NCI-H1417 treated with DMSO at 0.1 percent for 48 hours (cell line): ENCODE measurements around the gene PHLDA3.

Experiments used
- DNase-seq: peaks from one replicate; lab custom pipeline; 2025; lab: John Stamatoyannopoulos, UW

The PHLDA3 gene

DNA sequence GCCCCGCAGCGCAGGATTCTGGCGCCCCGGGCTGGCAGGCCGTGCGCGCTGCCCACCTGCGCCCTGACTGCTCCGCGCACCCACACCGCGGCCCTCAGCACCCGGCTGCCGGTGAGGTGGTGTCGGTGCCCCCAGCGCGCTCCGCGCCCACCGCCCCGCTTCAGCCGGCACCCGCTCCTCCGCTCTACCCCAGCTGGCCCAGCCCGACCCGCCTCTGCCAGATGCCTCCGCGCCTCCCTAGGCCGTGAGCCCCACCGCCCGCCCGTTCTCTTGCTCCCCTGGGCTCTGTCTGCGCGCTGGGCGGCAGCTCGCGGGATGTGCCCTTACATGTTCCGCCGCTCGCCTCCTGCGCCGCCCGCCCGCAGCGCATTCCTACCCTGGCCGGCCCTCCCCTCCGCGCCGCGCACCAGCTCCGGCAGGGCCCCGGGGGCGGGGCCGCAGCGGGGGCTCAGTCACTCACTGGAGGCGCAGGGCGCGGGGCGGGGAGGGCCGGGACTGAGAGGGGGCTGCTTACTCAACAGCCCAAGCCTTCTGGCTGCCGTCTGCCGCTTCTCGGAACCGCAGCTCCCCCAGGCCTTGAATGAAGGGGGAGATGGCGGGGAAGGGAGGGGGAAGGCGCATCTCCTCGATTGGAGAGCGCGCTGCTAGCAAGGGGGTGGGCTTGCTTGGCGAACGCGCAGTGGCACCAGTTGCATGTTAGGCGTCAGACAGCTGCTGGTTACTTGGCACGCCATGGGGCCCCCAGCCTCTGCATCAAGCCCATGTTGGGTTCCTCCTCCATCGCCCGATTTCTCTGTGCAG is at the start of gene PHLDA3:
Gene PHLDA3, minus strand, starts transcription at position 345 of the 801 bp plus-strand sequence. CDS start 402 bp downstream, outside the sequence.
- DNase-seq, result peak; percentile 60

DNA sequence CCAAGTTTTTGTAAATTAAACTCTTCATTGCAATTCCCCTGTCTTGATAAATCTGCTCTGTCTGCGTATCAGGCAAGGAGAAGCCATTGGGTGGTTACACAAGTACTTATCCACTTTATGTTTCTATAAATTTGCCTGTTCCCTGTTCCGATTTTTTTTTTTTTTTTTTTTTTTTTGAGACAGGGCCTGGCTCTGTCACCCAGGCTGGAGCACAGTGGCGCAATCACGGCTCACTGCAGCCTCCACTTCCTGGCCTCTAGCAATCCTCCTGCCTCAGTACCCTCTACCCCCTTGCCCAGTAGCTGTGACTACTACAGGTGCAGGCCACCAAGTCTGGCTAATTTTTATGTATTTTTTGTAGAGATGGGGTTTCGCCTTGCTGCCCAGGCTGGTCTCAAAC is 49.1 kb upstream of the PHLDA3 start:
- DNase-seq, result no peak

DNA sequence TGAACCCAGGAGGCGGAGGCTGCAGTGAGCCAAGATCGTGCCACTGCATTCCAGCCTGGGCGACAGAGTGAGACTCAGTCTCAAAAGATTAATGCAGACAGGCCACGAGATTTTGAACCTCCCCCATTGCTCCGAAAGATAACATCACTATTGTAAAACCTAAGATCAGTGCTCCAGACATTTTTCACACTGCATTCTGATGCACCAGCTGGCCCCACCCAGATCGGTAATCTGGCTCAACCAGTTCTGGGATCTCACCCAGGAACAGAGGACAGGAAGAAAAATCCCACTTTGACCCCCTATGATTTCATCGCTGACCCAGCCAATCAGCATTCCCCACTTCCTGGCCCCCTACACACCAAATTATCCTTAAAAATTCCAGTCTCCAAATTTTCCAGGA is 48.6 kb upstream of the PHLDA3 start:
- no peak for DNase-seq

DNA sequence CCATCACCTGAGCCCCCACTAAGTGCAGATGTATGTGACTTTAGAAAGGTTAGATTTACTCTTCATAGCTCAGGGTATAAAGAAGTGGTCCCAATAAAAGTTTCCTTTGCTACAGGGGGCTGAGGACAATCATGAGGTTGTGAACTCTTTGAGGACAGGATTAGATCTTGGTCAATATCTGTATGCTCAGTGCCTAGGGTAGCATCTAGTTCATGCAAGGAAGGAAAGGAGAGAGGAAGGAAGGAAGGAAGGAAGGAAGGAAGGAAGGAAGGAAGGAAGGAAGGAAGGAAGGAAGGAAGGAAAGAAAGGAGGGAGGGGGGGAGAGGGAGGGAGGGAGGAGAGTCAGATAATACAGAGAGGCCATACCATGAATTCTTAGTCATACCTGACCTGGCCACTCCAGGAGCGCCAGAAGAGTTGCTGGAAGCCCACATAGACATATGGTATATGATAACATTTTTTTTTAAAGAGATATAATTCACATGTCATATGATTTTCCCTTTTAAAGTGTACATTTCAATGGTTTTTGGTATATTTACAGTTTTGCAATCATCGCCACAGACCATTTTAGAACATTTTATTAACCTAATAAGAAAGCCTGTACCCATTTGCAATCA is 47.6 kb upstream of the PHLDA3 start:
- no peak for DNase-seq

DNA sequence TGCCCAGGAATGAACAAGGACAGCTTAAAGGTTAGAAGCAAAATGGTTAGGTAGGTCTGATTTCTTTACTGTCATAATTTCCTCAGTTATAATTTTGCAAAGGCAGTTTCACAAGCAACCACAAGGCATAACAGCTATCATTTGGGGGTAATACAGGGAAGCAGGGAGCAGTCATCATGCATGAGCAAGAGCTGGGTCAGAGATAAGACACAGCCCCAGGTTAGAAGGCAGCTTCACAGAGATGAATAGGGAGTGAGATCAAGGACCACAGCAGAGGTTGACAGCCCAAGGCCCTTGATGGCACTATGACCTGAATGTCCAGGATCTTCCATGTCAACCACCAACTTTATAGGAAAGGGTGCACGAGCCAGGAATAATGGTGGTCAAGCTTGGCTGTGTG is 46.9 kb upstream of the PHLDA3 start:
- no peak for DNase-seq

DNA sequence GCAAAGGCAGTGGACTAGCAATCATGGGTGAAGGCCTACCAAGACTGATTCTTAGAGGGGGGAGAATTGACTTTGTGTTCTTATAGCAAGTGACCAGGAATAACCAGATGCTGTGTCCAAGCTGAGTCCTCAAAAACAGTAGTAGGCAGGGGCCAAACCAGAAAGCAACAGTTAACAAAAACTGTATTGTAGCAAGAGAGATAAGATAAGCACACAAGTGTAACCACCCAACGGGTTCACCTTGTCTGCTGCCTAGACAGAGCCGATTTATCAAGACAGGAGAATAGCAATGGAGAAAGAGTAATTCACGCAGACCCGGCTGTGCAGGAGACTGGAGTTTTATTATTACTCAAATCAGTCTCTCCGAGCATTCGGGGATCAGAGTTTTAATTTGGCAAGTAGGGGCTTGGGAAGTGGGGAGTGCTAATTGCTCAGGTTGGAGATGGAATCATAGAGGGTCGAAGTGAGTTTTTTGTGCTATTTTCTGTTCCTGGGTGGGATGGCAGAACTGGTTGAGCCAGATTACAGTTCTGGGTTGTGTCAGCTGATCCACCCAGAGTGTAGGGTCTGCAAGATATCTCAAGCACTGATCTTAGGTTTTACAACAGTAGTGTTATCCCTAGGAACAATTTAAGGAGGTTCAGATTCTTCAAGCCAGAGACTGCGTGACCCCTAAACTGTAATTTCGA is 46.2 kb upstream of the PHLDA3 start:
- no peak for DNase-seq

DNA sequence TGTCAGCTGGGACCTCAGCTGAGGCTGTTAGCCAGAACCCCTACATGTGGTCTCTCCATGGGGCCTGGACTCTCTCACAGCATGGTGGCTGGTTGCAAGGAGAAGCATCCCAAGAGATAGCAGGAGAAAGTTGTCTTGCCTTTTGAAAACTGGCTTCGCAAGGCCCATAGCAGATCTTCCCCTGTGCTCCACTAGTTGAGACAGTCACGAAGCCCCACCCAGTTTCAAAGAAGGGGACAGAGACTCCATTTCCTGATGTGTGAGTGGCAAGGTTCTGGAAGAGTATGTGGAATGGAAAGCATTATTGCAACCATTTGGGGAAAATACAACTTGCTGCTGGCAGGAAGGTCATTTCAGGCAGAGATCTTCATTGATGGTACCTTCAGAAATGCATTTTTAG is 45.5 kb upstream of the PHLDA3 start:
- DNase-seq, result no peak

DNA sequence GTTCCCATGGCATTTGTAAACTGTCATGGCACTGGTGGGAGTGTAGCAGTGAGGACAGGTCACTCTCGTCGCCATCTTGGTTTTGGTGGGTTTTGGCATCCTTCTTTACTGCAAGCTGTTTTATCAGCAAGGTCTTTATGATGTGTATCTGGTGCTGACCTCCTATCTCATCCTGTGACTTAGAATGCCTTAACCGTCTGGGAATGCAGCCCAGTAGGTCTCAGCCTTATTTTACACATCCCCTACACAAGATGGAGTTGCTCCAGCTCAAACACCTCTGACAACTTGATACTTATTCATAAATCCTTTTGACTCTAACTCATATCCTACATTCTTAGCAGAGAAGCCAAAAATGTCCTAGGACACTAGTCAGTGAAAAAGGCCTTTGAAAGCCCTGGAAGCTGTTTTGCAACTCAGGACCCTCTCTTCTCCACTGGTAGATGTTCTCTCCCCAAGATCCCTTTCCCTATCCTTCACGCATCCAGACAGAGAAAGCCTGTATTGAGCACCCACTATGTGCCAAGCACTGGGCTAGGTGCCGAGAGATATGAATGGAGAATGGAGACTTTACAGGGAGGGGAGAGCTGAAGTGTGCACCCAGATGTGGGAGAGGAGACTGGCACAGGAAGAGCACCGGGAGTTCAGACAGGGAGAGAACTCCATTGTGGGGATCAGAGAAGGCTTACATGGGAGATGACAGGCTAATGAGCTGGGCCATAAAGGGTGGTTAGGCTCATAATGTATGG is 44.7 kb upstream of the PHLDA3 start:
- no peak for DNase-seq

DNA sequence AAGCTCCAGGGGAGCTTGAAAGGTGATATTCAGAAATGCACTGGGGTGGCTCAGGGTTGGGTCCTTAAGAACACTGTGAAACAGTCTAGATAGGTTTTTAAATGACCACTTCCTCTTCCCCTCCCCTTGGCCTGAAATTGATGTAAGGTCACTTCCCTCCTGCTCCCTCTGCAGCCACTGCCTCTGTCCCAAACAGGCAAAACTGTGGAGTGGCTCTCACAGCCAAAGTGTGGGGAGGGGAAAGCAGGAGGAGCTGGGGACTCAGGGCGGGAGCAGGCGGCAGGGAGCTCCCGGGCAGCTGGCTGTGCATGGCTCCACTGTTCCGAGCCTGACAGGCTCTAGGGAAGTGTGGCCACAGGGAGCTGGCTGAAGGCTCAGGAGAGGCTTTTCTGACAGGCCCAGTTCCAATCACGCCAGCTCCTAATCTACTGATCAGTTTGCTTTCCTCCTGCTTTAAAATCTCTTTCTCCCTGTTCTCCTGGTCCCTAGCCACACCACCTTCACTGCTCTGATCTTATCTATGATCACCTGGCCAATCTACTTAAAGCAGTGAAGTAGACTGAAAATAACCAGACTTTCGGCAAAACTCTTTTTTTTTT is 43.1 kb upstream of the PHLDA3 start:
- DNase-seq, result no peak

DNA sequence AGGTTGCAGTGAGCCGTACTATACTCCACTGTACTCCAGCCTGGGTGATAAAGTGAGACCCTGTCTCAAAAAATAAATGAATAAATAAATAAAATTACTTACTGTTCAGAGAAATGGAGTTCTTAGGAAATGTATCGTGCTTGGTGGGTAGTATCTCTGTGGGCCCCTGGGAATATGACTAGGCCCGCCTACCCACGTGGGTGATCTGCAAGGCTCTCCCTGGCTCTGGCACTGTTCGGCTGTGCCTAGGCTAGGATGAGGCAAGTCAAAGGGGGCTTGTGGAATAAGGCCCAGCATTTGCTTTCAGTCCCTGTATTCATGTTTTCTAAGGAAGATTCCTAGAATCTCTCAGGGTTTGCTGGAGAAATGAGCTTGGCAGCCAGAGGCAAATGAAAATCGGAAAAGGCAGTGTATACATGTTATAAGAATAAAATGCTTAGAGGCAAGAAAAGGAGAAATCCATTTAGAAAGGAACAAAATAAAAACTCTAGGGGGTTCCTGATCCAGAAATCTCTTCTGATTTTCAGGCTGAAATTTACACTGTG is 42.5 kb upstream of the PHLDA3 start:
- no peak for DNase-seq

DNA sequence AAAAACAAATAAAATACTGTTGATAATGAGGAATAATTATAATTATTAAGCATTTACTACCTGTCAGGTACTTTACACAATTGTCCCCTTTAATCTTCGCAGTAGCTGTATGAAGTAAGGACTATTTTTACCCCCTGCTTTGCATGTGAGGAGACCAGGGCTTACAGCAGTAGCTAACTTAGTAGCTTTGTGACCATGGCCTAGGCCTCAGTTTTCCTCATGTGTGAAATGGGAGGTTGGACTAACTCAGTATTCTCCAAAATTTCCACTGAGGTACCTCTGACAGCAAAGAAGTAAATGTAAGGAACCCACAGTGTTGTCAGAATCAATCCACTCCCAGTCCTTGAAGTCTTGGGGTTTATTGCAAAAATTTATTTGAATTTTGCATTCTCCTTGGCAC is 41.7 kb upstream of the PHLDA3 start:
- DNase-seq, result no peak

DNA sequence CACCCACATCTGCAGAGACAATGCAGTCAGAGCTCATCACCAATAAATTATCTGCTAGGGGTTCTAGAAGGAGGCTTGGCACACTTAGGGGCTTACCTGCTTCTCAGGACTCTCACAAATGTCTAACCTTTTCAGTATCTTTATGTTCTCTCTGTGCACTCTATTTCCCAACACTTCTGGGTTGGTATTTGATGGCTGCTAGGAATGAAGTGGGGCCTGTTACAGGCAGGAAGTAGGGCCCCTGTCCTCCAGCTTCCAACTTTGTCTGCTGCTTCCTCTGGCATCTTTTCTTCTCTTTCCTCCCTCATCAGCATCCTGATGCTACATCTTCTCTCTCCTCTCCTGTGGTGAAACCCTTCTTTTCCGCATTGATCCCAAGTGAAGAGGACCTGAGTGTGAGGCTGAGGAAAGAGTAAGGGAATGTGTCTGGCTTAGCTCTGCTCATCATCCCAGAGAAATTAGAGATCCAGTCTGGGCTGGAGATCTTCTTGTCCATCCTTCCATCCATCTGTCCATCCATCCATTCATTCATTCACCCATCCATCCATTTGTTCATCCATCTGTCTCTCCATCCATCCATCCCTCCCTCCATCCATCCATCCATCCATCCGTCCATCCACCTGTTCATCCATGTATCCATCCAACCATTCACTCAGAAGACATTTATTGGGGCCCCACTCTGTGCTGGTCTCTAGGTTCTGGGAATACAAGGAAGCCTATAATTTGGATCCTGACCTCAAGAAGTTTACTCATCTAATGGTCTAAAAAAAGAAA is 40.8 kb upstream of the PHLDA3 start:
- DNase-seq, result no peak

DNA sequence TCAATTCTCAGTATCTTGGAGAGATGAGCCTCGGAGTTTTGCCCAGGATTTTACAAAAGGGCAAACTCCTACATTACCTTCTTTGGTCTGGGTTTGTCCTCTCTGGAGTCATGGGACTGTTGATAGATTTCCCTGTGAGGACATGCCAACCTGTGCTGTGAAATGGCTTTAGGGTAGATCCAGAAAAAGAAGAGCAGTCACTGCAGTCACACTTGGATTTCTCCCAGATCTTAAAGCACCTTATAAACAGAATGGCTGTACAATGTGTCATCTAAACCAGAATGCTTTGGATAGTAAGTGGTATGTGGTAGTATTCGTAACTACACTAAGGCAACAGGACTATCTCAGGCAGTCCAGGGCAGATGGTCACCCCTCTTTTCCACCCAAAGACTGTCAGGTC is 39.8 kb upstream of the PHLDA3 start:
- no peak for DNase-seq

DNA sequence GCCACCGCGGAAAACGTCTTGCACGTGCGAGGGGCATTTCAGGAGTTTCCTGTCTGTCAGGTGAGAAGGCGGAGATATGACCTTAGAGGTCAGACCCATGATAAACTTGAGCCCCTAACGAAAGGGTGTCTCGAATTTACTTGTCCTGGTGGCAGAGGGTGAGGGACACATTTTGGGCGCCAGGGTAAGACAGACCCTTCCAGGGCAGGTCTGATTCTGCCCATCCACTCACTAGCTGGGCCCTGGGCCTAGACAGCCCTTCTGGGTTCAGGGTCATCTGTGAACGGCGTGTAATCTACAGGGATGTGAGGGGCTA is 38.3 kb upstream of the PHLDA3 start:
- no peak for DNase-seq

DNA sequence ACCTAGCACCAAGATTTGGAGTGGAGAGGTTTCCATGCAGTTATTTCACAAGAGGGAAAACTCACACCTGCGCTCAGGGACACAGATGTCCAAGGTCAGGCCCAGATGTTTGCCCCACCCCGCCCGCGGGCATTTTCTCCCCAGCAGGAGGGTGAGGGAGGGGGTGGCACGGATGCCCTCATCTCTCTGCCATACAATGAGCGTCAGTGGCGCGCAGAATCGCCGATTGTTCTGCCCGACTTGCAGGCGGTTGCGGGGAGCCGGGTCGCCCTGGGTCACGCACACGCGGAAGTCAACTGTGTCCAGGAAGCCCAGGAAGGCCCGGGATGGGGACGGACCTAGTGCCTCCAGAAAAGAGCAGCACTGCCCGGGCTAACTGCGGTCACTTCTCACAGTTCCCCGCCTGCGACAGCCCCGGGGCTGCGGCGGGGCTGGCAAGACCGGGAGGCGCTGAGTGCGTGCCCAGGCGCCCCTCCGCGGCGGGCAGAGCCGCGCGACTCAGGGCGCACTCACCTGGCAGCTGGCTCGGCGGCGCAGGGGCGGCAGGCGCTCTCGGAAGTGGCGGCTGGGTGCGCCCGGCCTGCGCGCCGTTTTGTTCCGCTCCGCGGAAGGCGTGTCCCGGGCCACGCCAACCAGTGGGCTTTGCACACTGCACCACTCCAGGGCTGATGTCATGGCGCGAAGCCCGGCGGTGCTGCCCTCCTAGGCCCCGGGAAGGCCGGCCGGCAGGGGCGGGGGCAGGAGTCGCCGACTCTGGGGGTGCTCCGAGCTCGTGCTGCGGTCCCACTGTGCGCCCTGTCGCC is 37.8 kb upstream of the PHLDA3 start, which contains the start of gene CSRP1:
Gene CSRP1, minus strand, starts transcription at position 567 of the 803 bp plus-strand sequence. CDS start 10,820 bp downstream, outside the sequence.
- peak; percentile 26 for DNase-seq

DNA sequence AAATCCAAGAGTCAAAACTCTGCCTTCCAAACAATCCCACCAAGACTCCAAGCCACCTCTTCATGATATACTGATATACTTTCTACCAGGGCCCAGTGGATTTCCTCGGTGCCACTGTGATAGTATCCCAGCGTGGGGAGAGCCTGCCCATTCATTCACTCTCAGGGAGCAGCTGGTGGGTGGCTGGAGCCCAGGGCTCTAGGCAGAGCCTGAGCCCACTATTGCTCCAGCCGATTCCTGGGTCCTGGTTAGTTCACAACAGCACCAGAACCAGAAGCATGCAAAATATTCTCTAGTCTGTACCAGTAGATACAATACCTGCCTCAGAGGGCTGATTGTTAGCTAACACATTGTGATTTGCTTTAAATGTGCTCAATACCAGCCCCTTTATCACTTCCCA is 37.1 kb upstream of the PHLDA3 start:
- DNase-seq, result no peak

DNA sequence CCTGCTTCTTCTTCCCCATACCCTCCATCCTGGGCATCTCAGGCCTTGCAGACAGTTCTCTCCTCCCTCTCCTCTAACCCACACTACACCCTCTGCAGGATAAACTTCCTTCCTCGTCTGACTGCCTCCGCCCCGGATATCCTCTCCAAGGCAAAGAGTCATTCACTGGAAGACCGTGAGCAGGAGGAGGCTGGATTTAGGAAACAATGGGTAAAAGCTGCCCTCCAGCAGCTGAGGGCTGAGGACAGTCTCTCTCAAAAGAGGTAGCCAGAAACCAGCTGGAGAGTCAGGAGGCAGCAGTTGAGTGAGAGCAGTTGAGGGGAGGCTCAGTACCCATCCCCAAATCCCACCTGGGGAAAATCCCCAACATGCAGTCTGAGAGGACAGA is 36.5 kb upstream of the PHLDA3 start:
- no peak for DNase-seq

DNA sequence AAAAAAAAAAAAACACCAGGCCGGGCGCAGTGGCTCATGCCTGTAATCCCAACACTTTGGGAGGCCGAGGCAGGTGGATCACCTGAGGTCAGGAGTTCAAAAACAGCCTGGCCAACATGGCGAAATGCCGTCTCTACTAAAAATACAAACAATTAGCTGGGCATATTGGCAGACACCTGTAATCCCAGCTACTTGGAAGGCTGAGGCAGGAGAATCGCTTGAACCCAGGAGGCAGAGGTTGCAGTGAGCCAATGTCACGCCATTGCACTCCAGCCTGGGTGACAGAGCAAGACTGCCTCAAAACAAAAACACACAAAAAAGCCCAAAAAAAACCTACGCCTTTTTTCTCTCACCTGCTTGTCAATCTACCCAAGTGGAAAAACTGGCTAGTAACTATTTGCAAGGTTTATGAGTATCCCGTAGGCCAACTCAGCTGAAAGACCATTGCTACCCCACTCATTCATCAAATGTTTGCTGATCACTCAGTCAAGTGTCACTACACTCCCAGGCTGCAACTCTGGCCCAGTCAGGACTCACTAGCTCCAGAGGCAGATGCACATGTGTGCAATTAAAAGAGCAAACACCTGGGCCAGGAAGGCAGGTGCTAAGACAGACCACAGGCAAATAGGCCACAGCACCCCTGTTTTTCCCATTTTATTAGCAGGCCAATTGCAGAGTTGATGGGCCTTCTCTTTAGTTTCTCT is 36.0 kb upstream of the PHLDA3 start:
- no peak for DNase-seq

DNA sequence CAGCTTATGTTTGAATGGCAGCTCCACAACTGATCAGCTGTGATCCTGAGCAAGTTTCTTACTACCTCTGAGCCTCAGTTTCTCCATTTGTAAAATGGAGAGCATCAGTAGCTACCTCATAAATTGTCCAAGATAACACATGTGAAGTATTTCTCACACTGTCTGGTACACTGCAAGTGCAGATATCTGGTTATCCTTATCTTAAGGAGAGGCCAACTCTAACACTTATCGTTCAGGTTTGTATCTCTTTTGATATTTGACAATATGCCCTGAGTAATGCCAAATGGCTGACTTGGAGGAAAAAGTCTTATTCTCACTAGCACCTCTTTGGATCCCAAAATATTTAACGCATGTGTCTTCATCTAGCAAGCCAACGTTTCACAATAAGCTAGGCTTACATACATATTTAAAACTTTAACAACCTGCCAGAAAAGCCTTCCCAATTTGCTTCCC is 35.2 kb upstream of the PHLDA3 start:
- DNase-seq, result no peak
